WTC11 (cell line): ENCODE results near the gene EIF3F.

Experiments used
- FOXJ3 ChIP-seq: sonication (generic); formaldehyde crosslinking; IDR thresholded peaks from 2 replicates; pipeline ENCODE4 v1.9.0; 2021; ENCODE audit warnings: missing genetic modification reagents, mild to moderate bottlenecking, borderline replicate concordance
- GABPB1 ChIP-seq: sonication (generic); formaldehyde crosslinking; IDR thresholded peaks from 2 replicates; pipeline ENCODE4 v1.8.1; 2023; ENCODE audit warnings: mild to moderate bottlenecking, missing genetic modification reagents
- KAT7 ChIP-seq: sonication (generic); formaldehyde crosslinking; IDR thresholded peaks from 2 replicates; pipeline ENCODE4 v1.8.1; 2023; ENCODE audit warnings: missing genetic modification reagents, mild to moderate bottlenecking, borderline replicate concordance
- TEAD4 ChIP-seq: sonication (generic); formaldehyde crosslinking; IDR thresholded peaks from 2 replicates; pipeline ENCODE4 v1.8.0; 2022; ENCODE audit warnings: mild to moderate bottlenecking, missing genetic modification reagents
- ZNF138 ChIP-seq: sonication (generic); formaldehyde crosslinking; conservative IDR thresholded peaks from 2 replicates; pipeline ENCODE4 v1.8.1; 2022; ENCODE audit warnings: mild to moderate bottlenecking, moderate library complexity, missing genetic modification reagents
- TF ChIP-seq, protein P1 (sequence below): fragments of 250-450 bp; sonication (Bioruptor Pico); IDR thresholded peaks from 2 replicates; pipeline ENCODE4 v2.1.2; 2022; ENCODE audit warnings: mild to moderate bottlenecking, moderate library complexity
- TF ChIP-seq, protein P2 (sequence below): sonication (generic); formaldehyde crosslinking; IDR thresholded peaks from 2 replicates; pipeline ENCODE4 v1.8.1; 2023; ENCODE audit warnings: mild to moderate bottlenecking, missing genetic modification reagents
- TF ChIP-seq, protein P3 (sequence below): sonication (generic); formaldehyde crosslinking; IDR thresholded peaks from 2 replicates; pipeline ENCODE4 v1.8.1; 2022; ENCODE audit warnings: low read depth, missing genetic modification reagents, borderline replicate concordance
- TF ChIP-seq, protein P4 (sequence below): fragments of 200-600 bp; IDR thresholded peaks from 2 replicates; pipeline ENCODE4 v1.8.0; 2022; ENCODE audit warnings: antibody characterized with exemption
- TF ChIP-seq, protein P5 (sequence below): sonication (generic); formaldehyde crosslinking; IDR thresholded peaks from 2 replicates; pipeline ENCODE4 v1.8.1; 2023; ENCODE audit warnings: mild to moderate bottlenecking, missing genetic modification reagents, moderate library complexity

DNA sequence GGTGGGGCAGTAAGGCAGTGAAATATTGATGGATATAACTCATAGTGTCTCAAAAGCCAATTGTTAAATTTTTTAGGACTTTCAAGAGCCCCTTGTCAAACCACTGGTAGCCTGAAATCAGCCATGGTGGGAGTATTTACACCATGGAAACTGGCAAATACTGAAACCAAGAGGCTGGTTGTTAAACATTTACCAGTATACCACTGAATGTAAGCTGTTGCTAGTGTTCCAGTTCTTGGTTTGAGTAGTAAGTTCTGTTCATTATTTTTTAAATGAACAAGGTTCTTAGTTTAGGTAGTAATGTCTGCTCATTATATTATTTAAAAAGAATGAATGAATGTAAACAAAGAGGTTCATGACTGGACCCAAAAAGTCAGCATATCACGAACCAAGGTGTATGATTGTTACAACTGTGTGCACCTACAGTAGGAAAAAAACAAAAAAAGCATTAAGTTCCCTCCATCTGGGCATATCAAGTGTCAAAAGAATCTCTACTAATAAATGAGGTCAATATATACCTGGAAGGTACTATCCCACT lies 4.5 kb upstream of the EIF3F start:
- TF ChIP-seq ZNF138 (CRISPR knock-in tag) (no peak), KAT7 (no peak), FOXJ3 (CRISPR knock-in tag) (no peak), TEAD4 (CRISPR knock-in tag) (no peak), GABPB1 (no peak)
- TF ChIP-seq, protein P1, sequence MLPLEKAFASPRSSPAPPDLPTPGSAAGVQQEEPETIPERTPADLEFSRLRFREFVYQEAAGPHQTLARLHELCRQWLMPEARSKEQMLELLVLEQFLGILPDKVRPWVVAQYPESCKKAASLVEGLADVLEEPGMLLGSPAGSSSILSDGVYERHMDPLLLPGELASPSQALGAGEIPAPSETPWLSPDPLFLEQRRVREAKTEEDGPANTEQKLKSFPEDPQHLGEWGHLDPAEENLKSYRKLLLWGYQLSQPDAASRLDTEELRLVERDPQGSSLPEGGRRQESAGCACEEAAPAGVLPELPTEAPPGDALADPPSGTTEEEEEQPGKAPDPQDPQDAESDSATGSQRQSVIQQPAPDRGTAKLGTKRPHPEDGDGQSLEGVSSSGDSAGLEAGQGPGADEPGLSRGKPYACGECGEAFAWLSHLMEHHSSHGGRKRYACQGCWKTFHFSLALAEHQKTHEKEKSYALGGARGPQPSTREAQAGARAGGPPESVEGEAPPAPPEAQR, result no peak
- TF ChIP-seq, protein P2, sequence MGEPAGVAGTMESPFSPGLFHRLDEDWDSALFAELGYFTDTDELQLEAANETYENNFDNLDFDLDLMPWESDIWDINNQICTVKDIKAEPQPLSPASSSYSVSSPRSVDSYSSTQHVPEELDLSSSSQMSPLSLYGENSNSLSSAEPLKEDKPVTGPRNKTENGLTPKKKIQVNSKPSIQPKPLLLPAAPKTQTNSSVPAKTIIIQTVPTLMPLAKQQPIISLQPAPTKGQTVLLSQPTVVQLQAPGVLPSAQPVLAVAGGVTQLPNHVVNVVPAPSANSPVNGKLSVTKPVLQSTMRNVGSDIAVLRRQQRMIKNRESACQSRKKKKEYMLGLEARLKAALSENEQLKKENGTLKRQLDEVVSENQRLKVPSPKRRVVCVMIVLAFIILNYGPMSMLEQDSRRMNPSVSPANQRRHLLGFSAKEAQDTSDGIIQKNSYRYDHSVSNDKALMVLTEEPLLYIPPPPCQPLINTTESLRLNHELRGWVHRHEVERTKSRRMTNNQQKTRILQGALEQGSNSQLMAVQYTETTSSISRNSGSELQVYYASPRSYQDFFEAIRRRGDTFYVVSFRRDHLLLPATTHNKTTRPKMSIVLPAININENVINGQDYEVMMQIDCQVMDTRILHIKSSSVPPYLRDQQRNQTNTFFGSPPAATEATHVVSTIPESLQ (CRISPR knock-in tag), result no peak
- TF ChIP-seq, protein P3, sequence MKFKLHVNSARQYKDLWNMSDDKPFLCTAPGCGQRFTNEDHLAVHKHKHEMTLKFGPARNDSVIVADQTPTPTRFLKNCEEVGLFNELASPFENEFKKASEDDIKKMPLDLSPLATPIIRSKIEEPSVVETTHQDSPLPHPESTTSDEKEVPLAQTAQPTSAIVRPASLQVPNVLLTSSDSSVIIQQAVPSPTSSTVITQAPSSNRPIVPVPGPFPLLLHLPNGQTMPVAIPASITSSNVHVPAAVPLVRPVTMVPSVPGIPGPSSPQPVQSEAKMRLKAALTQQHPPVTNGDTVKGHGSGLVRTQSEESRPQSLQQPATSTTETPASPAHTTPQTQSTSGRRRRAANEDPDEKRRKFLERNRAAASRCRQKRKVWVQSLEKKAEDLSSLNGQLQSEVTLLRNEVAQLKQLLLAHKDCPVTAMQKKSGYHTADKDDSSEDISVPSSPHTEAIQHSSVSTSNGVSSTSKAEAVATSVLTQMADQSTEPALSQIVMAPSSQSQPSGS (CRISPR knock-in tag), result no peak
- TF ChIP-seq, protein P4, sequence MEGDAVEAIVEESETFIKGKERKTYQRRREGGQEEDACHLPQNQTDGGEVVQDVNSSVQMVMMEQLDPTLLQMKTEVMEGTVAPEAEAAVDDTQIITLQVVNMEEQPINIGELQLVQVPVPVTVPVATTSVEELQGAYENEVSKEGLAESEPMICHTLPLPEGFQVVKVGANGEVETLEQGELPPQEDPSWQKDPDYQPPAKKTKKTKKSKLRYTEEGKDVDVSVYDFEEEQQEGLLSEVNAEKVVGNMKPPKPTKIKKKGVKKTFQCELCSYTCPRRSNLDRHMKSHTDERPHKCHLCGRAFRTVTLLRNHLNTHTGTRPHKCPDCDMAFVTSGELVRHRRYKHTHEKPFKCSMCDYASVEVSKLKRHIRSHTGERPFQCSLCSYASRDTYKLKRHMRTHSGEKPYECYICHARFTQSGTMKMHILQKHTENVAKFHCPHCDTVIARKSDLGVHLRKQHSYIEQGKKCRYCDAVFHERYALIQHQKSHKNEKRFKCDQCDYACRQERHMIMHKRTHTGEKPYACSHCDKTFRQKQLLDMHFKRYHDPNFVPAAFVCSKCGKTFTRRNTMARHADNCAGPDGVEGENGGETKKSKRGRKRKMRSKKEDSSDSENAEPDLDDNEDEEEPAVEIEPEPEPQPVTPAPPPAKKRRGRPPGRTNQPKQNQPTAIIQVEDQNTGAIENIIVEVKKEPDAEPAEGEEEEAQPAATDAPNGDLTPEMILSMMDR, result no peak
- TF ChIP-seq, protein P5, sequence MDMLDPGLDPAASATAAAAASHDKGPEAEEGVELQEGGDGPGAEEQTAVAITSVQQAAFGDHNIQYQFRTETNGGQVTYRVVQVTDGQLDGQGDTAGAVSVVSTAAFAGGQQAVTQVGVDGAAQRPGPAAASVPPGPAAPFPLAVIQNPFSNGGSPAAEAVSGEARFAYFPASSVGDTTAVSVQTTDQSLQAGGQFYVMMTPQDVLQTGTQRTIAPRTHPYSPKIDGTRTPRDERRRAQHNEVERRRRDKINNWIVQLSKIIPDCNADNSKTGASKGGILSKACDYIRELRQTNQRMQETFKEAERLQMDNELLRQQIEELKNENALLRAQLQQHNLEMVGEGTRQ (CRISPR knock-in tag), result no peak
